ENCODE data around the gene CLK2. TPM values are rescaled to one million over a fixed set of nuclear protein-coding genes. Genes with fewer than 3 reads are reported as not detected.

Gene CLK2
- total RNA-seq, 2 donors from 2014 or later, result 69.8 to 82.3 TPM

GRCh38 chr1:155319536-155319935, 46.2 kb upstream of the CLK2 start:
- no peak overlapping the region for H3K27ac ChIP-seq (ENCODE audit: low read depth, low read length)
- 93 to 100% methylated on average over 3 to 5 of the region's 5 CpGs for WGBS, 2 experiments (ENCODE audit: insufficient coverage in 1 of 2, insufficient read length in 1 of 2)
- no peak for DNase-seq
- peaks cover 41% of the 10 kb centered on the region for H3K36me3 ChIP-seq (ENCODE audit: control insufficient read depth, insufficient read depth, low read length)
- no peaks in the 10 kb centered on the region for H3K9me3 Mint-ChIP-seq
- no peak overlapping the region for H3K27ac Mint-ChIP-seq
- H3K4me3 Mint-ChIP-seq, result no peak overlapping the region
- TF ChIP-seq, protein P1, sequence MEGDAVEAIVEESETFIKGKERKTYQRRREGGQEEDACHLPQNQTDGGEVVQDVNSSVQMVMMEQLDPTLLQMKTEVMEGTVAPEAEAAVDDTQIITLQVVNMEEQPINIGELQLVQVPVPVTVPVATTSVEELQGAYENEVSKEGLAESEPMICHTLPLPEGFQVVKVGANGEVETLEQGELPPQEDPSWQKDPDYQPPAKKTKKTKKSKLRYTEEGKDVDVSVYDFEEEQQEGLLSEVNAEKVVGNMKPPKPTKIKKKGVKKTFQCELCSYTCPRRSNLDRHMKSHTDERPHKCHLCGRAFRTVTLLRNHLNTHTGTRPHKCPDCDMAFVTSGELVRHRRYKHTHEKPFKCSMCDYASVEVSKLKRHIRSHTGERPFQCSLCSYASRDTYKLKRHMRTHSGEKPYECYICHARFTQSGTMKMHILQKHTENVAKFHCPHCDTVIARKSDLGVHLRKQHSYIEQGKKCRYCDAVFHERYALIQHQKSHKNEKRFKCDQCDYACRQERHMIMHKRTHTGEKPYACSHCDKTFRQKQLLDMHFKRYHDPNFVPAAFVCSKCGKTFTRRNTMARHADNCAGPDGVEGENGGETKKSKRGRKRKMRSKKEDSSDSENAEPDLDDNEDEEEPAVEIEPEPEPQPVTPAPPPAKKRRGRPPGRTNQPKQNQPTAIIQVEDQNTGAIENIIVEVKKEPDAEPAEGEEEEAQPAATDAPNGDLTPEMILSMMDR (conservative IDR thresholded peaks at IDR 0.05), result no peak
- no peak overlapping the region for H3K4me3 ChIP-seq (ENCODE audit: low read length)
- no peak overlapping the region for H3K9ac ChIP-seq (ENCODE audit: extremely low read depth, low read length, poor library complexity, severe bottlenecking)
- peaks cover 14% of the 10 kb centered on the region for H3K27me3 Mint-ChIP-seq (ENCODE audit: insufficient read depth)
- peaks cover 23% of the 10 kb centered on the region for H3K4me1 Mint-ChIP-seq
- no peaks in the 10 kb centered on the region for H3K27me3 ChIP-seq (ENCODE audit: control insufficient read depth, insufficient read depth, low read length, poor library complexity, severe bottlenecking)
- H3K4me1 ChIP-seq (ENCODE audit: control insufficient read depth, insufficient read depth, low read length), result peaks cover 3% of the 10 kb centered on the region
- H3K9me3 ChIP-seq (ENCODE audit: control insufficient read depth, low read length), result no peaks in the 10 kb centered on the region
- peaks cover 32% of the 10 kb centered on the region for H3K36me3 Mint-ChIP-seq (ENCODE audit: low read depth)

DNA sequence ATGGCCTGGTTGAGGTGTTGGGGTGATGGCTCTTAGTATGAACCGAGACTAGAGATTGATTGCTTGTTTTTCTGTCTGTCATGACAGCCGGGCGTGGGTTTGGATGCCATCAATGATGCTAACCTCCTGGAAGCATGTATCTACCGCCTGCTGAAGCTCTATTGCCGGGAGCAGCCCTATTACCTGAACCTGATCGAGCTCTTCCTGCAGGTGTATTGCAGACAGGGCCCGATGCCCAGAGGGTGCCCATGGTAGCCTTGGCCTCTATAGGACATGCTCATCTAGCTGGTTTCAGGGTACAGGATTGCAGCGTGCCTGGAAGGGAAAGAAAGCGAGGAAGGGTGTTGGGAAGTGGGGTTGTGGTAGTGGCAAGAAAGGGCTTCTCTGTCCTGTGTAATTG, 44.8 kb upstream of the CLK2 start:
- Mint-ChIP-seq H3K36me3 (ENCODE audit: low read depth) (peaks cover 40% of the 10 kb centered on the region), H3K4me3 (no peak overlapping the region), H3K9me3 (no peaks in the 10 kb centered on the region), H3K4me1 (peaks cover 23% of the 10 kb centered on the region), H3K27me3 (ENCODE audit: insufficient read depth) (peaks cover 14% of the 10 kb centered on the region), H3K27ac (no peak overlapping the region)
- Histone ChIP-seq H3K36me3 (ENCODE audit: control insufficient read depth, insufficient read depth, low read length) (peaks cover 56% of the 10 kb centered on the region), H3K27ac (ENCODE audit: low read depth, low read length) (no peak overlapping the region), H3K9me3 (ENCODE audit: control insufficient read depth, low read length) (no peaks in the 10 kb centered on the region), H3K4me1 (ENCODE audit: control insufficient read depth, insufficient read depth, low read length) (peaks cover 3% of the 10 kb centered on the region), H3K9ac (ENCODE audit: extremely low read depth, low read length, poor library complexity, severe bottlenecking) (no peak overlapping the region), H3K27me3 (ENCODE audit: control insufficient read depth, insufficient read depth, low read length, poor library complexity, severe bottlenecking) (no peaks in the 10 kb centered on the region), H3K4me3 (ENCODE audit: low read length) (no peak overlapping the region)
- TF ChIP-seq, protein P1 (conservative IDR thresholded peaks at IDR 0.05), result no peak
- WGBS, 2 experiments (ENCODE audit: insufficient coverage in 1 of 2, insufficient read length in 1 of 2), result 96 to 100% methylated on average over 3 to 9 of the region's 9 CpGs
- peak; percentile 40 for DNase-seq

- H3K4me1 Mint-ChIP-seq, result peaks cover 16% of the 10 kb centered on the region
- H3K4me3 Mint-ChIP-seq, result no peak overlapping the region
- H3K27ac Mint-ChIP-seq, result no peak overlapping the region
- 96 to 97% methylated on average over 3 of the region's 3 CpGs for WGBS, 2 experiments (ENCODE audit: insufficient coverage in 1 of 2, insufficient read length in 1 of 2)
- Histone ChIP-seq H3K9ac (ENCODE audit: extremely low read depth, low read length, poor library complexity, severe bottlenecking) (no peak overlapping the region), H3K4me3 (ENCODE audit: low read length) (no peak overlapping the region), H3K36me3 (ENCODE audit: control insufficient read depth, insufficient read depth, low read length) (peaks cover 64% of the 10 kb centered on the region), H3K27me3 (ENCODE audit: control insufficient read depth, insufficient read depth, low read length, poor library complexity, severe bottlenecking) (no peaks in the 10 kb centered on the region), H3K4me1 (ENCODE audit: control insufficient read depth, insufficient read depth, low read length) (peaks cover 1% of the 10 kb centered on the region), H3K9me3 (ENCODE audit: control insufficient read depth, low read length) (no peaks in the 10 kb centered on the region), H3K27ac (ENCODE audit: low read depth, low read length) (no peak overlapping the region)
- DNase-seq, result no peak
- no peaks in the 10 kb centered on the region for H3K9me3 Mint-ChIP-seq
- H3K27me3 Mint-ChIP-seq (ENCODE audit: insufficient read depth), result peaks cover 7% of the 10 kb centered on the region
- TF ChIP-seq, protein P1 (conservative IDR thresholded peaks at IDR 0.05), result no peak
- H3K36me3 Mint-ChIP-seq (ENCODE audit: low read depth), result peaks cover 49% of the 10 kb centered on the region
These were observed 43.6 kb upstream of the CLK2 start for GRCh38 chr1:155316922-155317321.
